Articular chondrocyte of knee joint (primary cell): Measurements from ENCODE around the gene PNPLA6. TPM values are rescaled to one million over a fixed set of nuclear protein-coding genes. Genes with fewer than 3 reads are reported as not detected.

Source experiments
- small RNA-seq: library from RNA; depleted of rRNA; stranded (forward); fragments of <200 nt; gene quantifications from one replicate; pipeline ENCODE3, GENCODE V24; 2012
- total RNA-seq: library from RNA; depleted of rRNA; stranded (reverse); fragments of >200 nt; gene quantifications from 2 replicates; pipeline ENCODE4 v1.2.3, GENCODE V29; 2012

The PNPLA6 gene
- 57.8 and 64.2 TPM in 2 replicates for total RNA-seq

GRCh38 chr19:7535047-7535997 is at the start of gene PNPLA6:
Gene PNPLA6, plus strand, starts transcription at chr19:7535717. Its CDS starts 72 bp downstream, at chr19:7535789.

DNA sequence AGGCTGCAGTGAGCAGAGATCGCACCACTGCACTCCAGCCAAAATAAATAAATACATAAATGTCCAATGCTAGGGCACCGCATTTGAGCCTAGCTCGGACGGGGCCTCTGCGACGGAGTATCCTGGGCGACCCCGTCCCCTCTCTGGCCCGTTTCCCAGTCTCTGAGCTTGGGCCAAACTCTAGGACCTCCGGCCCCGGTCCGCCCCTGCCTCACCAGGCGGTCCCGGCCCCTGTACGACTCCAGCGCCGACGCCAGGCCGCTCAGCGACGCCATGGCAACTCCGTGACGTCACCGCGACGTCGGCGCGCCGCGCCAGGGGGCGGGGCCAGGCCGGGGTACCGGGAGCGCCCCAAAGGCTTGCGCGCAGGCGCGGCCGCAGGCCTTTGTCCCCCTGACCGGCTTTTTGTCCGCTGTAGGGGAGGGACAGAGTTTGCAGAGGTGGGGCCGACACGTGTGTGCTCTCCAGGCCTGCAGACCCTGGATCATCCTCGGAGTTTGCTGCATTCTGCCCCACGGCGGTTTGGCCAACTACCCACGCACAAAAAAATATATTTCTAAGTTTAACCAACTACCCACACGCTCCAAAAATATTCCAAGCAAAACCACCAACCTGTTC is 46.7 kb upstream of the PNPLA6 start, which contains the start of gene PEX11G:
PEX11G (minus strand) TSS at position 300 of the 618 bp plus-strand sequence; CDS start at position 275, 25 bp downstream.

GRCh38 chr19:7515645-7516151 is 19.8 kb upstream of the PNPLA6 start, which contains the start of gene ZNF358:
Gene ZNF358, plus strand, starts transcription at chr19:7516103. Its CDS starts 3,140 bp downstream, at chr19:7519243.

GRCh38 chr19:7522072-7522922 is 13.2 kb upstream of the PNPLA6 start, which contains the start of gene MCOLN1:
Gene MCOLN1, plus strand, starts transcription at chr19:7522624. Its CDS starts 127 bp downstream, at chr19:7522751.

DNA sequence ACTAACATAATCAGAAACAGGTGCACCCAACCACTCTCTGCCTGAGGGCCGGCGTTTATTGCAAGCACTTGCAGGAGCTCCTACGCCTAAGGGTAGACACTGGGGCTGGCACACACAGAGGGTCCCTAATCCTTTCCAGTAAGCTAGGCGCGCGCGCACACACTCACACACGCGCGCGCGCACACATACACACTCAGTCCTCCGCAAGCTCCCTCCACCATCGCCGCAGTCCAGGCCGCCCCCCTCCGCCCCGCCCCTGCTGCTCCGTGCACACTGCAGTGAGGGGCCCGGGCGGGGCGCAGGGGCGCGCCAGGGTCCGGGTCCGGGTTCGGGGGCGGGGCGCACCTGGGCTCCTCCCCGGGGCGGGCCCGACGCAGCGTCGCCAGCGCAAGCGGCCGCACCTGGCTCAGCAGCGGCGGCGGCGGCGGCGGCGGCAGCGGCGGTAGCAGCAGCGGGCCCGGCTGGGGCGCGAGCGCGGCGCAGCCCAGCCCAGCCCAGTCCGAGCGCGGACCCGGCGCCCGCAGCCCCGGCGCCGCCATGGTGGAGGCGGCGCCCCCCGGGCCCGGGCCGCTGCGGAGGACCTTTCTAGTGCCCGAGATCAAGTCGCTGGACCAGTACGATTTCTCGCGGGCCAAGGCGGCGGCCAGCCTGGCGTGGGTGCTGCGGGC is 60.1 kb downstream of the PNPLA6 start, which contains the start of gene CAMSAP3:
CAMSAP3 (plus strand) TSS at position 398 of the 668 bp plus-strand sequence; CDS start at position 538, 140 bp downstream.

Small RNA genes lying within 50 kb of the gene (small RNA-seq; reads per million reads assigned to genes)
- not detected for gene AC008878.2

Other genes with a start within 250 kb of the PNPLA6 start
- gene INSR, start 241.3 kb upstream of the PNPLA6 start, total RNA-seq, result 17.4 and 20.9 TPM in 2 replicates
- gene ARHGEF18, start 186.8 kb upstream of the PNPLA6 start, total RNA-seq, result 22.6 and 23.2 TPM in 2 replicates
- 1.7 and 2.9 TPM in 2 replicates for gene PEX11G, start 46.7 kb upstream of the PNPLA6 start, total RNA-seq
- gene ZNF358, start 19.6 kb upstream of the PNPLA6 start, total RNA-seq, result 18.5 and 22.7 TPM in 2 replicates
- gene MCOLN1, start 13.1 kb upstream of the PNPLA6 start, total RNA-seq, result 5.7 and 8.4 TPM in 2 replicates
- not detected in 2 replicates for gene CAMSAP3, start 60.1 kb downstream of the PNPLA6 start, total RNA-seq
- 26.4 and 28.4 TPM in 2 replicates for gene XAB2, start 93.8 kb downstream of the PNPLA6 start, total RNA-seq
- 6.4 and 11.1 TPM in 2 replicates for gene PET100, start 94.1 kb downstream of the PNPLA6 start, total RNA-seq
- not detected in 2 replicates for gene PCP2, start 98.0 kb downstream of the PNPLA6 start, total RNA-seq
- gene STXBP2, start 101.4 kb downstream of the PNPLA6 start, total RNA-seq, result 0.76 and 1.7 TPM in 2 replicates
- gene RETN, start 133.3 kb downstream of the PNPLA6 start, total RNA-seq, result not detected in 2 replicates
- gene MCEMP1, start 141.4 kb downstream of the PNPLA6 start, total RNA-seq, result not detected in 2 replicates
- gene TRAPPC5, start 145.1 kb downstream of the PNPLA6 start, total RNA-seq, result 40.4 and 41.4 TPM in 2 replicates
- not detected in 2 replicates for gene FCER2, start 166.4 kb downstream of the PNPLA6 start, total RNA-seq
- not detected in 2 replicates for gene CLEC4G, start 196.4 kb downstream of the PNPLA6 start, total RNA-seq
- not detected in 2 replicates for gene CD209, start 211.8 kb downstream of the PNPLA6 start, total RNA-seq
- gene CLEC4M, start 227.5 kb downstream of the PNPLA6 start, total RNA-seq, result not detected in 2 replicates